Ishikawa (cell line): ENCODE results near the gene POLR1A.

Source experiments
- CEBPB ChIP-seq: IDR thresholded peaks from 2 replicates; pipeline ENCODE4 v1.6.1; 2012
- CREB1 ChIP-seq: IDR thresholded peaks from 2 replicates; pipeline ENCODE4 v1.6.1; 2012; ENCODE audit warnings: low read depth
- EGR1 ChIP-seq: IDR thresholded peaks from 2 replicates; pipeline ENCODE4 v1.6.1; 2012
- EP300 ChIP-seq: IDR thresholded peaks from 2 replicates; pipeline ENCODE4 v1.6.1; 2012; ENCODE audit warnings: borderline replicate concordance
- FOXM1 ChIP-seq: IDR thresholded peaks from 2 replicates; pipeline ENCODE4 v1.6.1; 2012; ENCODE audit warnings: low read depth, borderline replicate concordance
- MAX ChIP-seq: IDR thresholded peaks from 2 replicates; pipeline ENCODE4 v1.6.1; 2012
- NFIC ChIP-seq: IDR thresholded peaks from 2 replicates; pipeline ENCODE4 v1.6.1; 2012
- RAD21 ChIP-seq: IDR thresholded peaks from 2 replicates; pipeline ENCODE4 v1.6.1; 2012; ENCODE audit warnings: low read depth
- TAF1 ChIP-seq: IDR thresholded peaks from 2 replicates; pipeline ENCODE4 v1.6.1; 2012; ENCODE audit warnings: low read depth, mild to moderate bottlenecking
- TCF12 ChIP-seq: IDR thresholded peaks from 2 replicates; pipeline ENCODE4 v1.6.1; 2012; ENCODE audit warnings: low read depth
- TEAD4 ChIP-seq: IDR thresholded peaks from 2 replicates; pipeline ENCODE4 v1.6.1; 2012
- USF1 ChIP-seq: IDR thresholded peaks from 2 replicates; pipeline ENCODE4 v1.6.1; 2012
- YY1 ChIP-seq: IDR thresholded peaks from 2 replicates; pipeline ENCODE4 v1.6.1; 2012; ENCODE audit warnings: low read depth
- ZBTB7A ChIP-seq: IDR thresholded peaks from 2 replicates; pipeline ENCODE4 v1.6.1; 2012; ENCODE audit warnings: low read depth
- TF ChIP-seq, protein P1 (sequence below): IDR thresholded peaks from 2 replicates; pipeline ENCODE4 v1.6.1; 2012; ENCODE audit warnings: low read depth, mild to moderate bottlenecking

Gene POLR1A

GRCh38 chr2:85984788-85985187, 120.9 kb downstream of the POLR1A start:
- TF ChIP-seq RAD21 (no peak), CEBPB (no peak), NFIC (no peak), TEAD4 (no peak), CREB1 (no peak), MAX (no peak), ZBTB7A (no peak), EGR1 (no peak), EP300 (no peak), FOXM1 (no peak), TAF1 (no peak), TCF12 (no peak)
- TF ChIP-seq, protein P1, sequence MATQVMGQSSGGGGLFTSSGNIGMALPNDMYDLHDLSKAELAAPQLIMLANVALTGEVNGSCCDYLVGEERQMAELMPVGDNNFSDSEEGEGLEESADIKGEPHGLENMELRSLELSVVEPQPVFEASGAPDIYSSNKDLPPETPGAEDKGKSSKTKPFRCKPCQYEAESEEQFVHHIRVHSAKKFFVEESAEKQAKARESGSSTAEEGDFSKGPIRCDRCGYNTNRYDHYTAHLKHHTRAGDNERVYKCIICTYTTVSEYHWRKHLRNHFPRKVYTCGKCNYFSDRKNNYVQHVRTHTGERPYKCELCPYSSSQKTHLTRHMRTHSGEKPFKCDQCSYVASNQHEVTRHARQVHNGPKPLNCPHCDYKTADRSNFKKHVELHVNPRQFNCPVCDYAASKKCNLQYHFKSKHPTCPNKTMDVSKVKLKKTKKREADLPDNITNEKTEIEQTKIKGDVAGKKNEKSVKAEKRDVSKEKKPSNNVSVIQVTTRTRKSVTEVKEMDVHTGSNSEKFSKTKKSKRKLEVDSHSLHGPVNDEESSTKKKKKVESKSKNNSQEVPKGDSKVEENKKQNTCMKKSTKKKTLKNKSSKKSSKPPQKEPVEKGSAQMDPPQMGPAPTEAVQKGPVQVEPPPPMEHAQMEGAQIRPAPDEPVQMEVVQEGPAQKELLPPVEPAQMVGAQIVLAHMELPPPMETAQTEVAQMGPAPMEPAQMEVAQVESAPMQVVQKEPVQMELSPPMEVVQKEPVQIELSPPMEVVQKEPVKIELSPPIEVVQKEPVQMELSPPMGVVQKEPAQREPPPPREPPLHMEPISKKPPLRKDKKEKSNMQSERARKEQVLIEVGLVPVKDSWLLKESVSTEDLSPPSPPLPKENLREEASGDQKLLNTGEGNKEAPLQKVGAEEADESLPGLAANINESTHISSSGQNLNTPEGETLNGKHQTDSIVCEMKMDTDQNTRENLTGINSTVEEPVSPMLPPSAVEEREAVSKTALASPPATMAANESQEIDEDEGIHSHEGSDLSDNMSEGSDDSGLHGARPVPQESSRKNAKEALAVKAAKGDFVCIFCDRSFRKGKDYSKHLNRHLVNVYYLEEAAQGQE: no peak

DNA sequence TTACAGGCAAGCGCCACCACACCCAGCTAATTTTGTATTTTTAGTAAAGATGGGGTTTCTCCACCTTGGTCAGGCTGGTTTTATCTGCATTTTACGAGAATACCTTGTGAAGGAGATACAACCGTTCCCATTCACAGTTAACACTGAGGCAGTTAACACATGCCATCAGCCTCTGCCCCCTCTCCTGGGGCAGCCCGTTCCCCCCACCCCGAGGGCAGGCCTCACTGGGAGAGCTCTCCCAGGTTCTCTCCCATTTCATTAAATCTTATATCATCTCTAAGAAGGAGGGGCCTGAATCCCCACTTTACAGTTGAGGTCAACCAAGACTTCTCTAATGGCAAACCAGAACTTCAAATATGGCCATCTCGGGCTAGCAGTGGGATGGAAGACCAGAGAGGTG, 121.9 kb downstream of the POLR1A start:
- TF ChIP-seq RAD21 (no peak), YY1 (no peak), FOXM1 (no peak), USF1 (no peak), CREB1 (no peak), TAF1 (no peak), MAX (no peak)

DNA sequence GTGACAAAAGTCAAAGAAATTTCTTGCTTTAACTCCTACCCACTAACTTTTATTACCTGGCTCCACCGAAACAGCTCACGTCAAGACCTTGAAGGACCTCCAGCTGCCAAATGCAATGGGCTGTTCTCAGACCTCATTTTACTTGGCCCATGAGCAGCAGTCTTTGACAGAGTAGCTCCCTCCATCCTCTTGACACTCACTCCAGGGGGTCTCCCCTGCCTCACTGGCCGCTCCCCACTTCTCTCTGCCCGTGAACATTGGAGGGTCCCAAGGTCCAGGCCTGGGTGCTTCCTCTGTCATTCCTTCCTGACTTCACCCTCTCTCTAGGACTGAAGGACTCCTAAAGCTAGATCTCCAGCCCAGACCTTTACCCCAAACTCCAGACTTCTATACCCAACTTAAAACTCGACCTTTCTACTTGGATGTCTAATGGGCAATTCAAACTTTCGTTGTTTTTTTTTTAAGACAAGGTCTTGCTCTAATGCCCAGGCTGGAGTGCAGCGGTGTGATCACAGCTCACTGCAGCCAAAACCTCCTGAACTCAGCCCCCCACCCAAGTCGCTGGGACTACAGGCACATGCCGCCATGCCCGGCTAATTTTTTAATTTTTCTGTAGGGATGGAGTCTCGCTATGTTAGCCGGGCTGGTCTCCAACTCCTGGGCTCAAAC, 124.0 kb downstream of the POLR1A start:
- no peak for TF ChIP-seq CREB1
- no peak for TF ChIP-seq EGR1
- TF ChIP-seq, protein P1: no peak
- TF ChIP-seq ZBTB7A: no peak
- TF ChIP-seq TEAD4: no peak
- no peak for TF ChIP-seq TCF12
- no peak for TF ChIP-seq NFIC
- TF ChIP-seq TAF1: no peak
- TF ChIP-seq RAD21: no peak

GRCh38 chr2:85978883-85979780, 126.6 kb downstream of the POLR1A start:
- TF ChIP-seq EGR1 (no peak), EP300 (no peak), FOXM1 (no peak), ZBTB7A (no peak), CREB1 (no peak), NFIC (no peak), MAX (no peak), YY1 (no peak), RAD21 (no peak)

DNA sequence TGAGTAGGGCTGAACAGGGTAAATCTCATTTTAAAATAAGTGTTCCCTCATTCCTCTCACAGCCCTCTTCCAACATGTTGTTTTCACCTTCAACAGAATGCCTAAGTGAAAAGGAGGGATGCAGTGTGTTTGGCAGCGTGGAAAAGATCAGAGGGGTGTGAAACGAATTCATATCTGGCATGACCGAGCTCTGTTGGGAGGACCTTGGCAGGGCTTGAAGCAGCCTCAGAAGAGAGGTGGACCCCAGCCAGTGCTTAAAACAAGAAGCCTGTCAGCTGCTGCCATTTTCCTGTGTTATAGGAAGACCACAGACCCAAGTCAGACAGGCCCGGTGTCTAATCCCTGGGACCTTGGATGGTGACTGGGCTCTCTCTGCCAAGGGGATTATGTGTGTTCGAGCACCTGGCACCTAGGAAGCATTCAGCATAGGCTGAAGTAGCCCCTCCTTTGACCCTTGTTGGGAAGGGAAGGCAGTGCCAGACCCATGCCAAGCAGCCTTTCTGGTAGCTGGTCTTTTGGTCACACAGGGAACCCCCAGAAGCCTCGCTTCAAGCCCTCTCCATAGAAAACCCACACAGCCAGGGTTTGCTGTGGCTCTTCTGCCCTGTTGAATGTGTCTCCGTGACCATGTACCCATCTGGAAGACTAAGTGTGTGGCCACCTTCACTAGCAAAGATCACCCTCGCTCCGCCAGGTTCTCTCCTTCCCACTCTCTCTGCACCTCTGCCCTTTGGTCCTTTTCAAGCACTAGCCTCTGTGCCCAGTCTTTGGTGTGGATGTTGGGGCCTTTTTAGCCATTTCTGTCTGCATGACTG, 129.4 kb downstream of the POLR1A start:
- no peak for TF ChIP-seq CEBPB
